ENCODE results near the gene IRF1. TPM values are rescaled to one million over a fixed set of nuclear protein-coding genes. Genes with fewer than 3 reads are reported as not detected.

The IRF1 gene
- total and polyA plus RNA-seq, 2 of the 8 experiments (the other 6 are each of a cell fraction or from before 2014, with no cell fraction given): 4.0 to 8.5 TPM

- TF ChIP-seq MAFK (IDR thresholded peaks at IDR 0.05; ENCODE audit: low read depth, low read length): no peak
Observed at GRCh38 chr5:132435886-132436285, 54.7 kb downstream of the IRF1 start (continued).

All from H1 (cell line).